ENCODE data around the gene SLC30A2. TPM values are rescaled to one million over a fixed set of nuclear protein-coding genes. Genes with fewer than 3 reads are reported as not detected.

The SLC30A2 gene
- total and polyA plus RNA-seq, 9 of the 15 experiments (the other 6 are each of a cell fraction or from before 2014, with no cell fraction given) = 0.01 to 0.18 (median 0.06) TPM; not detected in 3

DNA sequence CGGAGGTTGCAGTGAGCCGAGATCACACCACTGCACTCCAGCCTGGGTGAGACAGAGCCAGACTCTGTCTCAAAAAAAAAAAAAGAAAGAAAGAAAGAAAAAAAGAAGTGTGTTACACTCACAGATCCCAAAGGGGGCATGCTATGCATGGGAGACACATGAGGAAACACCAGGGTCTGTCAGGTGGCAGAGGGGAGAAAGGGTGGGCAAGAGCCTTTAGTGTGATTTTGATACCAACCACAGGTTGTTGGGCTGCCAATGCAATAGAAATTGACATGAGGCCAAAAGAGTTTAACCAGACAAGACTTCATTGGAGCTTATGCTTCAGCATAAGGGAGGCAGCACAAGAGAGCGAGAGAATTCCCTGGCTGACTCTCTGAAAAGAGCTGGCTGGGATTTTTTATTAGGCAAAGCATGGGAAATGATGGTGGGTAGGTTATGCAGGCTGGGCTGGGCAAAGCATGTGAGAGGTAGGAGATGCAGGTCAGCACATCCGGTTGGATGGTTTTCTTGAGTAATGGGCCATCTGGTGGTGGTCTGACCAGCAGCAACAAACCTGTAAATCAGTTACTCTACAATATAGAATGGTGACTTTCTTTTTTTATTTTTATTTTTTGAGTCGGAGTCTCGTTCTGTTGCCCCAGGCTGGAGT, 36.0 kb downstream of the SLC30A2 start (continued):
- no peak for TF ChIP-seq ZNF253 (CRISPR knock-in tag; conservative IDR thresholded peaks at IDR 0.05)
- TF ChIP-seq KLF1 (tag; IDR thresholded peaks at IDR 0.05) = no peak
- TF ChIP-seq, protein P1, sequence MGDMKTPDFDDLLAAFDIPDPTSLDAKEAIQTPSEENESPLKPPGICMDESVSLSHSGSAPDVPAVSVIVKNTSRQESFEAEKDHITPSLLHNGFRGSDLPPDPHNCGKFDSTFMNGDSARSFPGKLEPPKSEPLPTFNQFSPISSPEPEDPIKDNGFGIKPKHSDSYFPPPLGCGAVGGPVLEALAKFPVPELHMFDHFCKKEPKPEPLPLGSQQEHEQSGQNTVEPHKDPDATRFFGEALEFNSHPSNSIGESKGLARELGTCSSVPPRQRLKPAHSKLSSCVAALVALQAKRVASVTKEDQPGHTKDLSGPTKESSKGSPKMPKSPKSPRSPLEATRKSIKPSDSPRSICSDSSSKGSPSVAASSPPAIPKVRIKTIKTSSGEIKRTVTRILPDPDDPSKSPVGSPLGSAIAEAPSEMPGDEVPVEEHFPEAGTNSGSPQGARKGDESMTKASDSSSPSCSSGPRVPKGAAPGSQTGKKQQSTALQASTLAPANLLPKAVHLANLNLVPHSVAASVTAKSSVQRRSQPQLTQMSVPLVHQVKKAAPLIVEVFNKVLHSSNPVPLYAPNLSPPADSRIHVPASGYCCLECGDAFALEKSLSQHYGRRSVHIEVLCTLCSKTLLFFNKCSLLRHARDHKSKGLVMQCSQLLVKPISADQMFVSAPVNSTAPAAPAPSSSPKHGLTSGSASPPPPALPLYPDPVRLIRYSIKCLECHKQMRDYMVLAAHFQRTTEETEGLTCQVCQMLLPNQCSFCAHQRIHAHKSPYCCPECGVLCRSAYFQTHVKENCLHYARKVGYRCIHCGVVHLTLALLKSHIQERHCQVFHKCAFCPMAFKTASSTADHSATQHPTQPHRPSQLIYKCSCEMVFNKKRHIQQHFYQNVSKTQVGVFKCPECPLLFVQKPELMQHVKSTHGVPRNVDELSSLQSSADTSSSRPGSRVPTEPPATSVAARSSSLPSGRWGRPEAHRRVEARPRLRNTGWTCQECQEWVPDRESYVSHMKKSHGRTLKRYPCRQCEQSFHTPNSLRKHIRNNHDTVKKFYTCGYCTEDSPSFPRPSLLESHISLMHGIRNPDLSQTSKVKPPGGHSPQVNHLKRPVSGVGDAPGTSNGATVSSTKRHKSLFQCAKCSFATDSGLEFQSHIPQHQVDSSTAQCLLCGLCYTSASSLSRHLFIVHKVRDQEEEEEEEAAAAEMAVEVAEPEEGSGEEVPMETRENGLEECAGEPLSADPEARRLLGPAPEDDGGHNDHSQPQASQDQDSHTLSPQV (IDR thresholded peaks at IDR 0.05) = peak; percentile 52; the same call in 1 of the 2 replicates
- TF ChIP-seq, protein P2, sequence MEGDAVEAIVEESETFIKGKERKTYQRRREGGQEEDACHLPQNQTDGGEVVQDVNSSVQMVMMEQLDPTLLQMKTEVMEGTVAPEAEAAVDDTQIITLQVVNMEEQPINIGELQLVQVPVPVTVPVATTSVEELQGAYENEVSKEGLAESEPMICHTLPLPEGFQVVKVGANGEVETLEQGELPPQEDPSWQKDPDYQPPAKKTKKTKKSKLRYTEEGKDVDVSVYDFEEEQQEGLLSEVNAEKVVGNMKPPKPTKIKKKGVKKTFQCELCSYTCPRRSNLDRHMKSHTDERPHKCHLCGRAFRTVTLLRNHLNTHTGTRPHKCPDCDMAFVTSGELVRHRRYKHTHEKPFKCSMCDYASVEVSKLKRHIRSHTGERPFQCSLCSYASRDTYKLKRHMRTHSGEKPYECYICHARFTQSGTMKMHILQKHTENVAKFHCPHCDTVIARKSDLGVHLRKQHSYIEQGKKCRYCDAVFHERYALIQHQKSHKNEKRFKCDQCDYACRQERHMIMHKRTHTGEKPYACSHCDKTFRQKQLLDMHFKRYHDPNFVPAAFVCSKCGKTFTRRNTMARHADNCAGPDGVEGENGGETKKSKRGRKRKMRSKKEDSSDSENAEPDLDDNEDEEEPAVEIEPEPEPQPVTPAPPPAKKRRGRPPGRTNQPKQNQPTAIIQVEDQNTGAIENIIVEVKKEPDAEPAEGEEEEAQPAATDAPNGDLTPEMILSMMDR (IDR thresholded peaks at IDR 0.05 in 2 of 3, conservative IDR thresholded peaks at IDR 0.05 in 1 of 3; ENCODE audit: insufficient read depth in 2 of 3, low read depth in 1 of 3, low read length in 3 of 3) = peak; percentile 57 to 69 (median 59)
- TF ChIP-seq PRPF4 (IDR thresholded peaks at IDR 0.05; ENCODE audit: insufficient read depth, low read depth, low read length, poor library complexity, severe bottlenecking) = no peak
- TF ChIP-seq, protein P3, sequence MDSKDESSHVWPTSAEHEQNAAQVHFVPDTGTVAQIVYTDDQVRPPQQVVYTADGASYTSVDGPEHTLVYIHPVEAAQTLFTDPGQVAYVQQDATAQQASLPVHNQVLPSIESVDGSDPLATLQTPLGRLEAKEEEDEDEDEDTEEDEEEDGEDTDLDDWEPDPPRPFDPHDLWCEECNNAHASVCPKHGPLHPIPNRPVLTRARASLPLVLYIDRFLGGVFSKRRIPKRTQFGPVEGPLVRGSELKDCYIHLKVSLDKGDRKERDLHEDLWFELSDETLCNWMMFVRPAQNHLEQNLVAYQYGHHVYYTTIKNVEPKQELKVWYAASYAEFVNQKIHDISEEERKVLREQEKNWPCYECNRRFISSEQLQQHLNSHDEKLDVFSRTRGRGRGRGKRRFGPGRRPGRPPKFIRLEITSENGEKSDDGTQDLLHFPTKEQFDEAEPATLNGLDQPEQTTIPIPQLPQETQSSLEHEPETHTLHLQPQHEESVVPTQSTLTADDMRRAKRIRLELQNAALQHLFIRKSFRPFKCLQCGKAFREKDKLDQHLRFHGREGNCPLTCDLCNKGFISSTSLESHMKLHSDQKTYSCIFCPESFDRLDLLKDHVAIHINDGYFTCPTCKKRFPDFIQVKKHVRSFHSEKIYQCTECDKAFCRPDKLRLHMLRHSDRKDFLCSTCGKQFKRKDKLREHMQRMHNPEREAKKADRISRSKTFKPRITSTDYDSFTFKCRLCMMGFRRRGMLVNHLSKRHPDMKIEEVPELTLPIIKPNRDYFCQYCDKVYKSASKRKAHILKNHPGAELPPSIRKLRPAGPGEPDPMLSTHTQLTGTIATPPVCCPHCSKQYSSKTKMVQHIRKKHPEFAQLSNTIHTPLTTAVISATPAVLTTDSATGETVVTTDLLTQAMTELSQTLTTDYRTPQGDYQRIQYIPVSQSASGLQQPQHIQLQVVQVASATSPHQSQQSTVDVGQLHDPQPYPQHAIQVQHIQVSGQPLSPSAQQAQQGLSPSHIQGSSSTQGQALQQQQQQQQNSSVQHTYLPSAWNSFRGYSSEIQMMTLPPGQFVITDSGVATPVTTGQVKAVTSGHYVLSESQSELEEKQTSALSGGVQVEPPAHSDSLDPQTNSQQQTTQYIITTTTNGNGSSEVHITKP (IDR thresholded peaks at IDR 0.05; ENCODE audit: partially characterized antibody) = peak; percentile 6
- TF ChIP-seq, protein P4, sequence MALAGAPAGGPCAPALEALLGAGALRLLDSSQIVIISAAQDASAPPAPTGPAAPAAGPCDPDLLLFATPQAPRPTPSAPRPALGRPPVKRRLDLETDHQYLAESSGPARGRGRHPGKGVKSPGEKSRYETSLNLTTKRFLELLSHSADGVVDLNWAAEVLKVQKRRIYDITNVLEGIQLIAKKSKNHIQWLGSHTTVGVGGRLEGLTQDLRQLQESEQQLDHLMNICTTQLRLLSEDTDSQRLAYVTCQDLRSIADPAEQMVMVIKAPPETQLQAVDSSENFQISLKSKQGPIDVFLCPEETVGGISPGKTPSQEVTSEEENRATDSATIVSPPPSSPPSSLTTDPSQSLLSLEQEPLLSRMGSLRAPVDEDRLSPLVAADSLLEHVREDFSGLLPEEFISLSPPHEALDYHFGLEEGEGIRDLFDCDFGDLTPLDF (CRISPR knock-in tag; IDR thresholded peaks at IDR 0.05) = no peak
- no peak for TF ChIP-seq ZNF785 (CRISPR knock-in tag; IDR thresholded peaks at IDR 0.05)
- TF ChIP-seq WHSC1 (IDR thresholded peaks at IDR 0.05; ENCODE audit: low read length) = no peak
- no peak for TF ChIP-seq SRF (CRISPR knock-in tag; IDR thresholded peaks at IDR 0.05)
- TF ChIP-seq, protein P5, sequence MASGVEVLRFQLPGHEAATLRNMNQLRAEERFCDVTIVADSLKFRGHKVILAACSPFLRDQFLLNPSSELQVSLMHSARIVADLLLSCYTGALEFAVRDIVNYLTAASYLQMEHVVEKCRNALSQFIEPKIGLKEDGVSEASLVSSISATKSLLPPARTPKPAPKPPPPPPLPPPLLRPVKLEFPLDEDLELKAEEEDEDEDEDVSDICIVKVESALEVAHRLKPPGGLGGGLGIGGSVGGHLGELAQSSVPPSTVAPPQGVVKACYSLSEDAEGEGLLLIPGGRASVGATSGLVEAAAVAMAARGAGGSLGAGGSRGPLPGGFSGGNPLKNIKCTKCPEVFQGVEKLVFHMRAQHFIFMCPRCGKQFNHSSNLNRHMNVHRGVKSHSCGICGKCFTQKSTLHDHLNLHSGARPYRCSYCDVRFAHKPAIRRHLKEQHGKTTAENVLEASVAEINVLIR (CRISPR knock-in tag; IDR thresholded peaks at IDR 0.05) = no peak
- TF ChIP-seq, protein P6, sequence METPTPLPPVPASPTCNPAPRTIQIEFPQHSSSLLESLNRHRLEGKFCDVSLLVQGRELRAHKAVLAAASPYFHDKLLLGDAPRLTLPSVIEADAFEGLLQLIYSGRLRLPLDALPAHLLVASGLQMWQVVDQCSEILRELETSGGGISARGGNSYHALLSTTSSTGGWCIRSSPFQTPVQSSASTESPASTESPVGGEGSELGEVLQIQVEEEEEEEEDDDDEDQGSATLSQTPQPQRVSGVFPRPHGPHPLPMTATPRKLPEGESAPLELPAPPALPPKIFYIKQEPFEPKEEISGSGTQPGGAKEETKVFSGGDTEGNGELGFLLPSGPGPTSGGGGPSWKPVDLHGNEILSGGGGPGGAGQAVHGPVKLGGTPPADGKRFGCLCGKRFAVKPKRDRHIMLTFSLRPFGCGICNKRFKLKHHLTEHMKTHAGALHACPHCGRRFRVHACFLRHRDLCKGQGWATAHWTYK (CRISPR knock-in tag; IDR thresholded peaks at IDR 0.05) = no peak
